Right atrium auricular region (tissue), 2 donors: ENCODE data around the gene EEF1E1. TPM values are rescaled to one million over a fixed set of nuclear protein-coding genes. Genes with fewer than 3 reads are reported as not detected.

Experiments
- DNase-seq: peaks from one replicate; pipeline ENCODE4 v3.0.0-alpha.2; 2019; ENCODE audit warnings: low spot score
- H3K27ac ChIP-seq, 2 donors: fragments of 200-600 bp; sonication (generic); 1 replicate in 1 of 2; 2 replicates in 1 of 2; pipeline ENCODE4 v1.5.1; 2016 to 2019
- H3K27me3 ChIP-seq, 2 donors: fragments of 200-600 bp; sonication (generic); one replicate each; pipeline versions ENCODE4 v1.5.1 to v1.6.0; 2017 to 2019
- H3K36me3 ChIP-seq: fragments of 200-600 bp; sonication (generic); one replicate; pipeline ENCODE4 v1.5.1; 2016
- H3K4me1 ChIP-seq, 2 donors: fragments of 200-600 bp; sonication (generic); one replicate each; pipeline versions ENCODE4 v1.5.1 to v1.6.0; 2017 to 2019
- H3K4me3 ChIP-seq, 2 donors: fragments of 200-600 bp; sonication (generic); 1 replicate in 1 of 2; 2 replicates in 1 of 2; pipeline ENCODE4 v1.5.1; 2017 to 2019; ENCODE audit warnings: mild to moderate bottlenecking in 1 of 2, moderate library complexity in 1 of 2
- H3K9me3 ChIP-seq, 2 donors: fragments of 200-600 bp; sonication (generic); one replicate each; pipeline ENCODE4 v1.5.1; 2019
- total RNA-seq, 2 donors: library from RNA; depleted of rRNA; stranded (reverse); fragments of >200 nt; gene quantifications; one replicate each; pipeline ENCODE4 v1.1.0, GENCODE V29; 2016
- TF ChIP-seq, protein P1 (sequence below), 2 donors: fragments of 200-600 bp; sonication (generic); IDR thresholded peaks; one replicate each; pipeline ENCODE4 v1.5.1; 2019; ENCODE audit warnings: antibody characterized with exemption in 2 of 2

EEF1E1 gene
- total RNA-seq, 2 donors from 2014 or later: 12.6 to 20.6 TPM

DNA sequence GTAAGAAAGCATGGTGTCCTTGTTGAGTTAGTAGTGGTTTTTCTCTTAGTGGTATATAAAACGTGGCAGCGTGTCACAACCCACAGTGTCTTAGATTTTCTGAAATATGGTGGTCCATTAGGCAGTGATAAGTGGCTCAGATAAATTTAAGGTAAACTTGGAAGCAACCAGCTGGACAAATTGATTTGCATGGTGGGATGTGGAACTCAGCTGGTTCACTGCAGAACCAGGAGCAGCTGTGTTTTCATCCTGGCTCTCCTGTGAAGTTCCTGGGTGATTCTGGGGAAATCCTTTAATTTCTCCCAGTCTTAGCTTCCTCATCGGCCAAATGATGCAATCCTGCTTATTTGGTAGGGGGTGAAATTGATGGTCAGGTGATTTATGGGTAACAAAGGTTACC lies 32.9 kb upstream of the EEF1E1 start:
- H3K27me3 ChIP-seq: no peaks in the 10 kb centered on the region
- H3K4me3 ChIP-seq: no peak overlapping the region
- TF ChIP-seq, protein P1, sequence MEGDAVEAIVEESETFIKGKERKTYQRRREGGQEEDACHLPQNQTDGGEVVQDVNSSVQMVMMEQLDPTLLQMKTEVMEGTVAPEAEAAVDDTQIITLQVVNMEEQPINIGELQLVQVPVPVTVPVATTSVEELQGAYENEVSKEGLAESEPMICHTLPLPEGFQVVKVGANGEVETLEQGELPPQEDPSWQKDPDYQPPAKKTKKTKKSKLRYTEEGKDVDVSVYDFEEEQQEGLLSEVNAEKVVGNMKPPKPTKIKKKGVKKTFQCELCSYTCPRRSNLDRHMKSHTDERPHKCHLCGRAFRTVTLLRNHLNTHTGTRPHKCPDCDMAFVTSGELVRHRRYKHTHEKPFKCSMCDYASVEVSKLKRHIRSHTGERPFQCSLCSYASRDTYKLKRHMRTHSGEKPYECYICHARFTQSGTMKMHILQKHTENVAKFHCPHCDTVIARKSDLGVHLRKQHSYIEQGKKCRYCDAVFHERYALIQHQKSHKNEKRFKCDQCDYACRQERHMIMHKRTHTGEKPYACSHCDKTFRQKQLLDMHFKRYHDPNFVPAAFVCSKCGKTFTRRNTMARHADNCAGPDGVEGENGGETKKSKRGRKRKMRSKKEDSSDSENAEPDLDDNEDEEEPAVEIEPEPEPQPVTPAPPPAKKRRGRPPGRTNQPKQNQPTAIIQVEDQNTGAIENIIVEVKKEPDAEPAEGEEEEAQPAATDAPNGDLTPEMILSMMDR (IDR thresholded peaks at IDR 0.05): no peak
- no peaks in the 10 kb centered on the region for H3K36me3 ChIP-seq
- H3K4me1 ChIP-seq: no peaks in the 10 kb centered on the region
- no peak for DNase-seq
- no peak overlapping the region for H3K27ac ChIP-seq
- no peaks in the 10 kb centered on the region for H3K9me3 ChIP-seq

DNA sequence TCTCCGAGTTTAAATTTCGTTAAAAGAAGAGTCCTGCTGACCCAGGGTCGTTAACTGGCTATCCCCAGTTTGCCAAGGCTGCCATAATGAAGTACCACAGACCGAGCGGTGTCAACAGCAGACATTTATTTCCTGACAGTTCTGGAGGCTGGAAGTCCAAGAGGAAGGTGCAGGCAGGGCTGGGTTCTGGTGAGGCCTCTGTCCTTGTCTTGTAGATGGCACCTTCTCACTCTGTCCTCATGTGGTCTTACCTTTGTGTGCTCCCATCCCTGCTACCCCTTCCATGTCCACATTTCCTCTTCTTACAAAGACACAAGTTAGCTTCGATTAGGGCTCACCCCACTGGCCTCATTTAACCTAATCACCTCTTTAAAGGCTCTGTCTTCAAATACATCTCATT lies 29.8 kb upstream of the EEF1E1 start:
- Histone ChIP-seq H3K9me3 (no peaks in the 10 kb centered on the region), H3K4me3 (no peak overlapping the region), H3K27ac (no peak overlapping the region), H3K4me1 (no peaks in the 10 kb centered on the region), H3K27me3 (no peaks in the 10 kb centered on the region), H3K36me3 (no peaks in the 10 kb centered on the region)
- no peak for DNase-seq
- TF ChIP-seq, protein P1 (IDR thresholded peaks at IDR 0.05): no peak

DNA sequence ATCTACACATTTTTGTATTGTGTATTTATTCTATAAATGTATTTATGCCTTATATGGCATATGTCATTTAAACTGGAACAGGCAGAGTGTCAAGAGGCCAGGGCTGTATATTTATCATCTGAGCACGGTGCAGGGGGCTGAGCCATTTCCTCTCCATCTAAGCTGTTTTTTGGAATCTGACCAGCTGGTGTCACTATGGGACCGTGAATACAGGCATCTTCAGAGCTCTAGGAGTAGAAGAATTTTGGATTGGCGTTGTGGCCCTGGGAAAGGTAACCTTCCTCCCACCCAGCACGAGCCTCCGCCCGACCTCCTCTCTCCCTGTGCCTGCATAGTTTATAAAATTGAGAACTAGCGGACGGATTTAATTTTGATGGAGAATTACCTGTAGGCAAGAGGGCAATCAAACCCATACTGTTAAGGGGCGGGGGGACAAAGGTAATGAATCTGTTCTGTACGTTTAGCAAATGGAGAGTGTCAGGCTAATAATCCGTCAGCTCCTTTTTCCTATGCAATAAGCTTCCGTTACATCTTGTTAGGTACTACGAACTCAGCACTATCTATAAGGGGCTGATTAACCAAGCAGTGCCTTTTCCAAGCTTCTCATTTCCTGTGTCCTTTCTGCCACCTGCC lies 29.0 kb upstream of the EEF1E1 start:
- no peak for DNase-seq
- Histone ChIP-seq H3K9me3 (no peaks in the 10 kb centered on the region), H3K36me3 (no peaks in the 10 kb centered on the region), H3K4me1 (no peaks in the 10 kb centered on the region), H3K4me3 (no peak overlapping the region), H3K27ac (no peak overlapping the region), H3K27me3 (no peaks in the 10 kb centered on the region)
- TF ChIP-seq, protein P1 (IDR thresholded peaks at IDR 0.05): peak in 1 of 2 donors; percentile 51

DNA sequence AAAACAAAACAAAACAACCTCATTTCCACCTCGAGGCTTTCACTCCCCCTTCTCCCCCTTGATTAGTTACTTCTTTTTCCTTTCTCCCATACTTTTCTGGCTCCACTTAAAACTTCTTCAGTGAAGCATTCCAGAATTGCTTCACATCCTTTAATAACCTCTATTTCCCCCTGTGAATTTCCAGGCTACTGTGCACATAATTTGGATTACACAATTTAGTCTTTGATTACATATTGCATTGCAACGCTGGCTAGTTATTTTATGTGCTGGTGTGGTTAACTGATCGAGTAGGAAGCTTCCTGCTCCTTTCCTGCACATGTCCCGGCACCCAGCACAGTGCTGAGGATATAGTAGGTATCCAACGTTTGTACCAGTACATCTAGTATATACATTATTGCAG lies 28.1 kb upstream of the EEF1E1 start:
- Histone ChIP-seq H3K36me3 (no peaks in the 10 kb centered on the region), H3K27me3 (no peaks in the 10 kb centered on the region)

DNA sequence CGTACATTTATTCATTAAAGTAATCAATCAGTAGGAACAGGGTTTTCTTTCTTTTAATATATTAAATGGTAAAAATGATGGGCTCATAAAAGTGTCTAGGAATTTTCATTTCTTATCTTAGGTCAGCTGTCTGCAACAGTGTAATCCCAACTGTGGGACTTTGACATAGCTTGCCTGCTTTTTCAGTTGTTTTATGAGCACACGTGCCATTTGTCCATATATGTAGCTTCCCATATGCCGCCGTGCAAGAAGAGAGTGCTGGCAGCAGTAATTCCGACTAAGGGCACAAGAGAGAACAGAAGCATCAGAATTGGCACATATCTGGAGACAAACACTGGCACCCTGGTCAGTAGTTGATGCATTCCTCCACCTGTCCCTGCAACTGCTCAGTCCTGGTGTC lies 20.9 kb upstream of the EEF1E1 start:
- no peaks in the 10 kb centered on the region for H3K27me3 ChIP-seq
- TF ChIP-seq, protein P1 (IDR thresholded peaks at IDR 0.05): no peak
- H3K9me3 ChIP-seq: peaks cover 0 to 9% of the 10 kb centered on the region in 2 donors
- no peaks in the 10 kb centered on the region for H3K4me1 ChIP-seq
- no peaks in the 10 kb centered on the region for H3K36me3 ChIP-seq
- H3K27ac ChIP-seq: no peak overlapping the region
- H3K4me3 ChIP-seq: no peak overlapping the region
- DNase-seq: no peak

More for the DNA sequence above, 28.1 kb upstream of the EEF1E1 start:
- DNase-seq: no peak
- TF ChIP-seq, protein P1 (IDR thresholded peaks at IDR 0.05): no peak
- Histone ChIP-seq H3K27ac (no peak overlapping the region), H3K9me3 (no peaks in the 10 kb centered on the region), H3K4me3 (no peak overlapping the region), H3K4me1 (no peaks in the 10 kb centered on the region)

DNA sequence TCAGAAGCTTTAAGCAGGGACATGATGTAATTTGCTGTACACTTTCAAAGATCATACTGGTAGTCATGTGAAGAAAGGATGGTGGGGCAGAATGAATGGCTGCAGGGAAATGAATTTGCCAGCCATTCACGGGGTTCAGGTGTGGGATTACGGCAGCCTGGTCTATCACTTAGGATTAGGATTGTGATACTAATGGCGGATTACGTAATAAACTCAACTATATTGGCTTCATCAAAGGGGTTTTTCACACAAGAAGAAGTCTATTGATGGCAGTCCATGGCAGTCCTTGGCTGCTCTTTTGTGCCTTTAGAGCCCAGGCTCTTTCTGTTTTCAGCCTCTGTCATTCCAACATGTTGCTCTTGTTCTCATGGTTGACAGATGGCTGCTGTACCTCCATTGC lies 12.6 kb upstream of the EEF1E1 start:
- TF ChIP-seq, protein P1 (IDR thresholded peaks at IDR 0.05): no peak
- no peaks in the 10 kb centered on the region for H3K9me3 ChIP-seq
- DNase-seq: no peak
- H3K27me3 ChIP-seq: no peaks in the 10 kb centered on the region
- H3K27ac ChIP-seq: no peak overlapping the region
- H3K4me3 ChIP-seq: no peak overlapping the region
- H3K4me1 ChIP-seq: no peaks in the 10 kb centered on the region
- H3K36me3 ChIP-seq: no peaks in the 10 kb centered on the region
